ENCODE data around the gene TMEM207. TPM values are rescaled to one million over a fixed set of nuclear protein-coding genes. Genes with fewer than 3 reads are reported as not detected.

Gene TMEM207
- total and polyA plus RNA-seq, 2 of the 13 experiments (the other 11 are each of a cell fraction or from before 2014, with no cell fraction given), result not detected

GRCh38 chr3:190485830-190486532 lies 36.3 kb upstream of the TMEM207 start:
- Histone ChIP-seq H3K4me1 (ENCODE audit: insufficient read depth, low read length) (no peaks in the 10 kb centered on the region), H2AFZ (ENCODE audit: low read length) (no peak overlapping the region), H3K4me2 (ENCODE audit: low read depth, low read length) (no peak overlapping the region), H3K4me3 (replicated peaks in 1 of 3; ENCODE audit: insufficient read depth in 1 of 3, low read depth in 2 of 3, low read length in 3 of 3) (no peak overlapping the region), H3K9ac (ENCODE audit: insufficient read depth, low read depth, low read length) (no peak overlapping the region), H3K79me2 (ENCODE audit: insufficient read depth, low read length) (no peaks in the 10 kb centered on the region), H4K20me1 (ENCODE audit: insufficient read depth, low read length) (no peaks in the 10 kb centered on the region), H3K27me3 (ENCODE audit: control insufficient read depth in 1 of 2, insufficient read depth in 2 of 2, low read length in 2 of 2) (no peaks in the 10 kb centered on the region), H3K36me3 (replicated peaks in 1 of 2; ENCODE audit: control insufficient read depth in 1 of 2, insufficient read depth in 2 of 2, low read length in 2 of 2) (no peaks in the 10 kb centered on the region), H3K9me3 (ENCODE audit: low read length) (no peaks in the 10 kb centered on the region), H3K27ac (ENCODE audit: extremely low read length, insufficient read depth, low read length) (no peak overlapping the region)
- no peak for ATAC-seq
- ChIA-PET CTCF (ENCODE audit: low intra/inter-chr PET ratio, low total read pairs) (no interaction called here), POLR2A (no interaction called here)
- BruUV-seq (replicated peaks), result no TSS peak
- 26% methylated on average over 6 of the region's 6 CpGs for WGBS (ENCODE audit: low lambda C conversion rate)
- intact Hi-C loops (cut with micrococcal nuclease; ENCODE audit: unreplicated experiment) (no loop called here), in situ Hi-C loops (cut with HindIII; ENCODE audit: extremely low pct_ligation_motif_present, low pct_unique_long_range_greater_than_20kb) (no loop called here)
- DNase-seq (ENCODE audit: low spot score), result no peak
- FAIRE-seq, result no peak
- no peak for TF ChIP-seq JUN (CRISPR knock-in tag; IDR thresholded peaks at IDR 0.05)
- TF ChIP-seq PHF5A (CRISPR knock-in tag; IDR thresholded peaks at IDR 0.05; ENCODE audit: low read depth, unreplicated experiment), result no peak
- TF ChIP-seq FOSL2 (CRISPR knock-in tag; IDR thresholded peaks at IDR 0.05), result no peak
- TF ChIP-seq ELF3 (CRISPR knock-in tag; IDR thresholded peaks at IDR 0.05), result no peak
- TF ChIP-seq SAP130 (CRISPR knock-in tag; IDR thresholded peaks at IDR 0.05; ENCODE audit: low read depth), result no peak
- TF ChIP-seq, protein P1, sequence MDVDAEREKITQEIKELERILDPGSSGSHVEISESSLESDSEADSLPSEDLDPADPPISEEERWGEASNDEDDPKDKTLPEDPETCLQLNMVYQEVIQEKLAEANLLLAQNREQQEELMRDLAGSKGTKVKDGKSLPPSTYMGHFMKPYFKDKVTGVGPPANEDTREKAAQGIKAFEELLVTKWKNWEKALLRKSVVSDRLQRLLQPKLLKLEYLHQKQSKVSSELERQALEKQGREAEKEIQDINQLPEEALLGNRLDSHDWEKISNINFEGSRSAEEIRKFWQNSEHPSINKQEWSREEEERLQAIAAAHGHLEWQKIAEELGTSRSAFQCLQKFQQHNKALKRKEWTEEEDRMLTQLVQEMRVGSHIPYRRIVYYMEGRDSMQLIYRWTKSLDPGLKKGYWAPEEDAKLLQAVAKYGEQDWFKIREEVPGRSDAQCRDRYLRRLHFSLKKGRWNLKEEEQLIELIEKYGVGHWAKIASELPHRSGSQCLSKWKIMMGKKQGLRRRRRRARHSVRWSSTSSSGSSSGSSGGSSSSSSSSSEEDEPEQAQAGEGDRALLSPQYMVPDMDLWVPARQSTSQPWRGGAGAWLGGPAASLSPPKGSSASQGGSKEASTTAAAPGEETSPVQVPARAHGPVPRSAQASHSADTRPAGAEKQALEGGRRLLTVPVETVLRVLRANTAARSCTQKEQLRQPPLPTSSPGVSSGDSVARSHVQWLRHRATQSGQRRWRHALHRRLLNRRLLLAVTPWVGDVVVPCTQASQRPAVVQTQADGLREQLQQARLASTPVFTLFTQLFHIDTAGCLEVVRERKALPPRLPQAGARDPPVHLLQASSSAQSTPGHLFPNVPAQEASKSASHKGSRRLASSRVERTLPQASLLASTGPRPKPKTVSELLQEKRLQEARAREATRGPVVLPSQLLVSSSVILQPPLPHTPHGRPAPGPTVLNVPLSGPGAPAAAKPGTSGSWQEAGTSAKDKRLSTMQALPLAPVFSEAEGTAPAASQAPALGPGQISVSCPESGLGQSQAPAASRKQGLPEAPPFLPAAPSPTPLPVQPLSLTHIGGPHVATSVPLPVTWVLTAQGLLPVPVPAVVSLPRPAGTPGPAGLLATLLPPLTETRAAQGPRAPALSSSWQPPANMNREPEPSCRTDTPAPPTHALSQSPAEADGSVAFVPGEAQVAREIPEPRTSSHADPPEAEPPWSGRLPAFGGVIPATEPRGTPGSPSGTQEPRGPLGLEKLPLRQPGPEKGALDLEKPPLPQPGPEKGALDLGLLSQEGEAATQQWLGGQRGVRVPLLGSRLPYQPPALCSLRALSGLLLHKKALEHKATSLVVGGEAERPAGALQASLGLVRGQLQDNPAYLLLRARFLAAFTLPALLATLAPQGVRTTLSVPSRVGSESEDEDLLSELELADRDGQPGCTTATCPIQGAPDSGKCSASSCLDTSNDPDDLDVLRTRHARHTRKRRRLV (CRISPR knock-in tag; IDR thresholded peaks at IDR 0.05), result no peak
- TF ChIP-seq REXO4 (CRISPR knock-in tag; IDR thresholded peaks at IDR 0.05; ENCODE audit: borderline replicate concordance), result no peak
- TF ChIP-seq CBX1 (IDR thresholded peaks at IDR 0.05; ENCODE audit: low read depth), result no peak
- TF ChIP-seq USF2 (IDR thresholded peaks at IDR 0.05; ENCODE audit: low read depth, low read length), result no peak
- TF ChIP-seq USF2 (CRISPR knock-in tag; IDR thresholded peaks at IDR 0.05; ENCODE audit: borderline replicate concordance), result no peak
- no peak for TF ChIP-seq NFYC (CRISPR knock-in tag; IDR thresholded peaks at IDR 0.05)
- TF ChIP-seq, protein P2, sequence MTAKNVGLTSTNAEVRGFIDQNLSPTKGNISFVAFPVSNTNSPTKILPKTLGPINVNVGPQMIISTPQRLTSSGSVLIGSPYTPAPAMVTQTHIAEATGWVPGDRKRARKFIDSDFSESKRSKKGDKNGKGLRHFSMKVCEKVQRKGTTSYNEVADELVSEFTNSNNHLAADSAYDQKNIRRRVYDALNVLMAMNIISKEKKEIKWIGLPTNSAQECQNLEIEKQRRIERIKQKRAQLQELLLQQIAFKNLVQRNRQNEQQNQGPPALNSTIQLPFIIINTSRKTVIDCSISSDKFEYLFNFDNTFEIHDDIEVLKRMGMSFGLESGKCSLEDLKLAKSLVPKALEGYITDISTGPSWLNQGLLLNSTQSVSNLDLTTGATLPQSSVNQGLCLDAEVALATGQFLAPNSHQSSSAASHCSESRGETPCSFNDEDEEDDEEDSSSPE (CRISPR knock-in tag; IDR thresholded peaks at IDR 0.05), result no peak
- TF ChIP-seq ZC3H13 (CRISPR knock-in tag; IDR thresholded peaks at IDR 0.05), result no peak
- TF ChIP-seq ZNF616 (CRISPR knock-in tag; IDR thresholded peaks at IDR 0.05; ENCODE audit: low read depth), result no peak
- TF ChIP-seq, protein P3, sequence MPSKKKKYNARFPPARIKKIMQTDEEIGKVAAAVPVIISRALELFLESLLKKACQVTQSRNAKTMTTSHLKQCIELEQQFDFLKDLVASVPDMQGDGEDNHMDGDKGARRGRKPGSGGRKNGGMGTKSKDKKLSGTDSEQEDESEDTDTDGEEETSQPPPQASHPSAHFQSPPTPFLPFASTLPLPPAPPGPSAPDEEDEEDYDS (CRISPR knock-in tag; IDR thresholded peaks at IDR 0.05), result no peak
